NCI-H226 (cell line): ENCODE results near the gene ITGB7.
"Not testable (repeated sequence)": the region's sequence is repeated elsewhere in the genome, so short reads cannot be mapped to it uniquely, and the experiment has no call there.

Experiments used
- DNase-seq: peaks from one replicate; pipeline ENCODE4 v3.0.0-alpha.2; 2015

ITGB7 gene

GRCh38 chr12:53195516-53196420 is 11.3 kb downstream of the ITGB7 start:
- no peak for DNase-seq

GRCh38 chr12:53194973-53195372 is 12.1 kb downstream of the ITGB7 start:
- DNase-seq: no peak

GRCh38 chr12:53193985-53194716 is 12.9 kb downstream of the ITGB7 start:
- DNase-seq: no peak

GRCh38 chr12:53193040-53193439 is 14.0 kb downstream of the ITGB7 start:
- DNase-seq: no peak

GRCh38 chr12:53192531-53193021 is 14.5 kb downstream of the ITGB7 start:
- DNase-seq: no peak

- DNase-seq: no peak
Measured at GRCh38 chr12:53191885-53192530, 15.0 kb downstream of the ITGB7 start.

GRCh38 chr12:53191096-53191884 is 15.8 kb downstream of the ITGB7 start:
- no peak for DNase-seq

GRCh38 chr12:53190108-53190729 is 16.8 kb downstream of the ITGB7 start:
- DNase-seq: peak; percentile 59

- DNase-seq: no peak
Measured at GRCh38 chr12:53187145-53187899, 19.7 kb downstream of the ITGB7 start.

- DNase-seq: no peak
Measured at GRCh38 chr12:53186745-53187144, 20.3 kb downstream of the ITGB7 start.

- DNase-seq: no peak
Measured at GRCh38 chr12:53185582-53186153, 21.4 kb downstream of the ITGB7 start.

- DNase-seq: no peak
Measured at GRCh38 chr12:53184828-53185227, 22.2 kb downstream of the ITGB7 start.

- no peak for DNase-seq
Measured at GRCh38 chr12:53182903-53183302, 24.1 kb downstream of the ITGB7 start.

- no peak for DNase-seq
Measured at GRCh38 chr12:53181935-53182334, 25.1 kb downstream of the ITGB7 start.

GRCh38 chr12:53180931-53181645 is 26.0 kb downstream of the ITGB7 start:
- peak; percentile 87 for DNase-seq

GRCh38 chr12:53180220-53180930 is 26.7 kb downstream of the ITGB7 start, which contains the start of the genes CSAD and ZNF740:
Gene CSAD (minus strand): TSS chr12:53180925. CDS start chr12:53173470, 7,455 bp downstream.
Gene ZNF740 (plus strand): TSS chr12:53180722. CDS start chr12:53181984, 1,262 bp downstream.
- peak; percentile 100 for DNase-seq

GRCh38 chr12:53179687-53180219 is 27.3 kb downstream of the ITGB7 start:
- DNase-seq: no peak

- DNase-seq: not testable (repeated sequence)
Measured at GRCh38 chr12:53178803-53179202, 28.2 kb downstream of the ITGB7 start.

GRCh38 chr12:53177447-53177846 is 29.6 kb downstream of the ITGB7 start:
- not testable (repeated sequence) for DNase-seq
